RKO (cell line): ENCODE data around the gene CCNDBP1.
A peak's percentile ranks its signal among the peaks of the same experiment; 100 is the strongest.
"Not testable (repeated sequence)": the region's sequence is repeated elsewhere in the genome, so short reads cannot be mapped to it uniquely, and the experiment has no call there.

ENCODE experiments used
- DNase-seq: peaks from one replicate; pipeline ENCODE4 v3.0.0-alpha.2; 2016; ENCODE audit warnings: low spot score

CCNDBP1 gene, protein sequence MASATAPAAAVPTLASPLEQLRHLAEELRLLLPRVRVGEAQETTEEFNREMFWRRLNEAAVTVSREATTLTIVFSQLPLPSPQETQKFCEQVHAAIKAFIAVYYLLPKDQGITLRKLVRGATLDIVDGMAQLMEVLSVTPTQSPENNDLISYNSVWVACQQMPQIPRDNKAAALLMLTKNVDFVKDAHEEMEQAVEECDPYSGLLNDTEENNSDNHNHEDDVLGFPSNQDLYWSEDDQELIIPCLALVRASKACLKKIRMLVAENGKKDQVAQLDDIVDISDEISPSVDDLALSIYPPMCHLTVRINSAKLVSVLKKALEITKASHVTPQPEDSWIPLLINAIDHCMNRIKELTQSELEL

DNA sequence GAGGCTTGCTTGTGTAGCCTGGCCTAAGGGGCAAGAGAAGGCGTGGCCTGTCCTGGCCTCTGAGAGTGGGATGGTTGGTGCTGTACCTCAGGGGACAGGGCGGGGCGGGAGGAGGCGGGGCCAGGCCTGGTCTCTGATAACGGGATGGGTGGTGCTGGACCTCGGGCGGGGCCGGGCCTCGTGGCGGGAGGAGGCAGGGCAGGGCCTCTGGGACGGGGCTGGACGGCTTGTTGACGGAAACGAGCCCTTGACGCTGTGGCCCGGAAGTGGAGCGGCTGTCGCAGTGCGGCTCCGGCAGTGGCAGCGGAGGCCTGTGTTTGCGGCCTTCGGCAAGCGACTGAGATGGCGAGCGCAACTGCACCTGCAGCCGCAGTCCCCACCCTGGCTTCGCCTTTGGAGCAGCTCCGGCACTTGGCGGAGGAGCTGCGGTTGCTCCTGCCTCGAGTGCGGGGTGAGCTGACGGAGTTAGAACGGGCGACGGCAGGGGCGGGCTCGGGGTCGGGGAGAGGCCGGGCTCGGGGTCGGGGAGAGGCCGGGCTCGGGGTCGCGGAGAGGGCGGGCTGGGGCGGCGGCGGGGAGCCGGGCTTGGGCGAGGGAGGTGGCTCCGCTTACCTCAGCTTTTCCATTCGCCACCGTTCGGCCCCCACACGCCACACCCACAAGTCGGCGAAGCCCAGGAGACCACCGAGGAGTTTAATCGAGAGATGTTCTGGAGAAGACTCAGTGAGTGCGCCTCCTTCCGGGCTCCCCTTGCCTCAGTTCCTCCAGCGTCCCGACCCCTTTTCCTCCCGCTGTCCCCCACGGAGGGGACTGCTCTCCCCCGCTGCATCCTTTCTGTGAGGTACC is at the start of gene CCNDBP1:
CCNDBP1 (plus strand) TSS at position 247 of the 846 bp plus-strand sequence; CDS start at position 343, 96 bp downstream.
- peak; percentile 91 for DNase-seq

DNA sequence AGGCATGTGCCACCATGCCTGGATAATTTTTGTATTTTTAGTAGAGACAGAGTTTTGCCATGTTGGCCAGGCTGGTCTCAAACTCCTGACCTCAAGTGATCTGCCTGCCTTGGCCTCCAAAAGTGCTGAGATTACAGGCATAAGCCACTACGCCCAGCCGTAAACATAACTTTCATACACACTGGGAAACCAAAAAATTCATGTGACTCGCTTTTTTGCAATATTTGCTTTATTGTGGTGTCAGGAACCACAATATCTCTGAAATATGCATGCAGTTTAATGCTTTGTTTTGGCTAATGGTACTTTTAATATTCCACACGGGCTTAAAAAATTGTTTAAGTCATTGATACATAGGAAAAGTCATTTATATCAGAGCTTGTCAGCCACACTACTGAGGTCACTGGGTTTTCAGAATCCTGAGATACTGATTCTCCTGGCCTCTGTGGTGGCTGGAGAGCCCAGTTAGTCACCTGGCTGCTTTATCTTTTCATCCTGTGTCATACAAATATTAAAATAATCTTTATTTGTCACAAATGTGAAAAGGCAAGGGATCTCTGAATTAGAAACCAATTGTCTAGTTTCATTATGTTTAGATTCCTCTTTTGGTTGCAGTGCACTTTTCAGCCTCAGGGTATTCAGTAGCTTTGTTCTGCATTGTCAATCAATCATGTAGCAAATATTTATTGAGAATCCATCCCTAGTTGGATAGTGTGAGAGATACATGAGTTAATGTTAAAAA is 41.8 kb upstream of the CCNDBP1 start:
- DNase-seq: no peak

DNA sequence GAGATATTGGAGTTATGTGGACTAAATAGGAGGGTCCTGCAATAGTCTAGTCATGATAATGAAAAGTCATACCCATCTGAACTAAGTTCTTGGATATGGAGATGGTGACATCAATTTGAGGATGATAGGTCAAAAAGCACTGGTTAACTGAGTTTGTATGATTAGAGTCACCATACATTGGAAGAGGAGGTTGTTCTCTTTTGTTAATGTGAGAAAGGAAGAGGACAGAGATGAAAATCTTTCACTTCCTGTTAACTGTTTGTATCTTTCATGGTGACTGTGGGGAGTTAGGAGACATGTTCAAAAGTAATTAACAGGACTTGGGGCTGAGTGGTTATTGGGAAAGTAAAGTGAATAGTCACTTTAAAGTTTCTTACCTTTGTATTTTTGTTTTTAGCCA is 40.7 kb upstream of the CCNDBP1 start:
- no peak for DNase-seq

DNA sequence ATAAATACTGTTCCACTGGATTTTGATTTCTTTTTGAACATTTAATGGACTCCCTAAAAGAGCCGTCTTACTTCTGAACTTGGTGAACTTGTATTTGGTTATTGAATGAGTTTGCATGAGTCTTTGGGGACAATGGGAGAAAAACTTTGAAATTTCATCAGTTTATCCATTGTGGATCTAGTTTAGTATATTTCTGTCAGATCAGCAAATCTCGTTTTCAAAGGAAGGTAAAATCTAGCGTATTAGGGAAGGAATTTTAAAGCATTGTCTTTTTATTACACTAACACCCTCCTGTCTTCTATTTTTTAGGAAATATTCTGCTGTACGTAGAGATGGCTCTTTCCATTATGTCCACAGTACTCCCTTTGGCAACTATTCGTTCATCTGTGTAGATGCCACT is 39.0 kb upstream of the CCNDBP1 start:
- DNase-seq: no peak

DNA sequence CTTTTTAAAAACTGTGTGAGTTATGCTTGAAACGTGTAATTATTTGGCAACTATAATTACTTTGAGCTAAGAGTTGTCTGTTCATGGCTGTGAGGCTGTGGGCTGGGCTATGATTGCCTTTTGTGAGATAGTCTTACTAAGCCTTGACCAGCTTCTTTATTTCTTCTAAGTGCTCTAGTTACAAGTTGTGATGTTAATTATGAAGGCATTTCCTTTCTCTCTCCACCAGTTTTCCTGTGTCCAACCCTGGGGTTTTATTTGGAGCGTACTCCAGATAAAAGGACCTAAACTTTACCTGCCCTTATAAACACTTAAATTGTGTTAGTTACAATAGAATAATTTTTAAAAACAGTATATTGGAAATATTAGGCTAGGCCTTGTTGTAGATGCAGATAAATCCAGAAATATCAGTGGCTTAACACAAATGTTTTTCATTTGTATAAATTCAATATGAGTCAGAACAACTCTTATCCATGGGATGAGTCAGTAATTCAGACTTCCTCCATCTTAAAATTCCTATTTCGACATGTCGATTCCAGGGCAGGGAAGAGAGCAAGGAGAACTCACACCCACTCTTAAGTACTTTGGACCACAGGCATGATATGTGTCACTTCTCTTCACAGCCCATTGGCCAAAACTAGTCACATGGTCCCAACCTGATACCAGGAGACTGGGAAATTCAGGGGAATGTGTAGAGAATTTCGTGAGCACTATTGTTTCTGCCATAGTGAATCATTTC is 34.8 kb upstream of the CCNDBP1 start:
- peak; percentile 70 for DNase-seq

DNA sequence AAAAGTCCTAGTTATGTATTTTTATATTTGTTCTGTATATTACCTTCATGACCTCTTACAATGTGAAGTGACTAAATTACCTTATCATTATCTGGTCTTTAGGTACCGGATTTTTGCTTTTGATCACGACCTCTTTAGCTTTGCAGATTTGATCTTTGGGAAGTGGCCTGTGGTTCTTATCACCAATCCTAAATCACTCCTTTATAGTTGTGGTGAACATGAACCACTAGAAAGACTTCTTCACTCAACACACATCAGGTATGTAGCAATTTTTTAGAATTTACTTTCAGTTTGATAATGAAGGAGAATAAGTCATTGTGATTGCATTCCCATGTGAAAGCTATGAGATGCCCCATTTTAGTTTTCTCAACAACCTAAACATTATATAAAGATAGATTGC is 33.5 kb upstream of the CCNDBP1 start:
- no peak for DNase-seq

DNA sequence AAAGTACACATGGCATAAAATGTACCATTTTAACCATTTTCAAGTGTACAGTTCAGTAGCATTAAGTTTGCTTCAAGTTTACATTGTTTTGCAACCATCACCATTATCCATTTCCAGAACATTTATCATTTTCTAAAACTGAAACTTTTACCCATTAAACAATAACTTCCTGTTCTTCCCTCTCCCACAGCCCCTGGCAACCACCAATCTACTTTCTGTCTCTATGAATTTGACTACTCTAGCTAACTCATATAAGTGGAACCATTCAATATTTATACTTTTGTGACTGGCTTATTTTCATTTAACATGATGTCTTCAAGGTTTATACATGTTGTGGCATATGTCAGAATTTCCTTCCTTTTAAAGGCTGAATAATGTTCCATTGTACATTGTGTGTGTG is 31.9 kb upstream of the CCNDBP1 start:
- DNase-seq: no peak

GRCh38 chr15:43165801-43166325 is 19.3 kb upstream of the CCNDBP1 start:
- no peak for DNase-seq

DNA sequence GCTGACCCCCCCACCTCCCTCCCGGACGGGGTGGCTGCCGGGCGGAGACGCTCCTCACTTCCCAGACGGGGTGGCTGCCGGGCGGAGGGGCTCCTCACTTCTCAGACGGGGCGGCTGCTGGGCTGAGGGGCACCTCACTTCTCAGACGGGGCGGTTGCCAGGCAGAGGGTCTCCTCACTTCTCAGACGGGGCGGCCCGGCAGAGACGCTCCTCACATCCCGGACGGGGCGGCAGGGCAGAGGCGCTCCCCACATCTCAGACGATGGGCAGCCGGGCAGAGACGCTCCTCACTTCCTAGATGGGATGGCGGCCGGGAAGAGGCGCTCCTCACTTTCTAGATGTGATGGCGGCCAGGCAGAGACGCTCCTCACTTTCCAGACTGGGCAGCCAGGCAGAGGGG is 17.9 kb upstream of the CCNDBP1 start:
- DNase-seq: not testable (repeated sequence)

DNA sequence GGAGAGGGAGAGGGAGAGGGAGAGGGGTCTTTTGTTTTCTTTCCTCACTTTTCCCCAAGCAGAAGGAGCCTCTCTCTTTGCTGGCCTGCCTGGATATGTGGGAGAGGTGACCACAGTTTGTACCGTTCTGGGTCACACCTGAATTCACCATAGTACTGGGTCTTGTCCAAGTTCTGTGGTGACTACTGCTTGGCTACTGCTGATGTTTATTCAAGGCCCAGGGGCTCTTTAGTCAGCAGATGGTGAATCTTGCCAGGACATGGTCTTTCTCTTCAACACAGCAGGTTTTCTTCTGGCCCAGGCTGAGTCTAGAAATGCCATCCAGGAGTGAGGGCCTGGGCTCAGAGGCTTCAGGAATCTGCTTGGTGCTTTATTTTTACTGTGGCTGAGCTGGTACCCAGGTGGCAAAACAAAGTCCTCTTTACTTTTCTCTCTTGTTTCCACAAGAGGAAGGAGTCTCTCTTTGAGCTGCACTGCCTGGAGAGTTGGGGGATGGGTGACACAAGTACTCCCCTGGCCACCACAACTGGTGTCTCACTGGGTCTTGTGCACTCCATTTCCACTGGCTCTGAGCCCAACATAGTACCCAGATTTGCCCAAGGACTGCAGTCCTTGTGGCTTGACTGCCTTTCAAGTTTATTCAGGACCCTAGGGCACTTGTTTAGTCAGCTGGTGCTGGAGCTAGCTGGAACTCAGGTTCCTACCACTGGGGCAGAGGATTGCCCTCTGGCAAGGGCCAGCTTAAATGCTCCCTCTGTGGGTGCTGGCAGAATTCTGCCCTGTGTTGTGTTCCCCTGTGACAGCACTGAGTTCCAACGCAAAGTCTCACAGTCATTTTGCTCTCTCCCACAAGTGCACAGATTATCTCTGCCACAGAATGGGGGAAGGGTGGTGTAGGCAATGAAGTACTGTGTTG is 16.8 kb upstream of the CCNDBP1 start:
- no peak for DNase-seq

DNA sequence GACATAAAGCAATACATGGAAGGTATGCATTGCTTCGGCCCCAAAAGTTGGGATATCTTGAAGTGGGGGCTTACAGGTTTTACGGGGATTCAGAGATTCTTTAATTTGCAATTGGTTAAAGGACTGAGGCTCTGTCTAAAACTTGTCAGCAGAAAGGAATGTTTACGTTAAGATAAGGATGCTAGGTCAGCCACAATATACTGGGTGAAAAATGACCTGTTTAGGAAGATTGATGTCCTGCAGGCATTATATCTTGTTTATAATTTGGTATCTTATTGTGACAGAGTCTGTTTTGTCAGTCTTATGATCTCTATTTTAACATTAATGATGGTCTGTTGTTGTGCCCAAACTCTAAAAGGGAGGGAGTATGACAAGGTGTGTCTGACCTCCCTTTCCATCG is 15.3 kb upstream of the CCNDBP1 start:
- DNase-seq: no peak

DNA sequence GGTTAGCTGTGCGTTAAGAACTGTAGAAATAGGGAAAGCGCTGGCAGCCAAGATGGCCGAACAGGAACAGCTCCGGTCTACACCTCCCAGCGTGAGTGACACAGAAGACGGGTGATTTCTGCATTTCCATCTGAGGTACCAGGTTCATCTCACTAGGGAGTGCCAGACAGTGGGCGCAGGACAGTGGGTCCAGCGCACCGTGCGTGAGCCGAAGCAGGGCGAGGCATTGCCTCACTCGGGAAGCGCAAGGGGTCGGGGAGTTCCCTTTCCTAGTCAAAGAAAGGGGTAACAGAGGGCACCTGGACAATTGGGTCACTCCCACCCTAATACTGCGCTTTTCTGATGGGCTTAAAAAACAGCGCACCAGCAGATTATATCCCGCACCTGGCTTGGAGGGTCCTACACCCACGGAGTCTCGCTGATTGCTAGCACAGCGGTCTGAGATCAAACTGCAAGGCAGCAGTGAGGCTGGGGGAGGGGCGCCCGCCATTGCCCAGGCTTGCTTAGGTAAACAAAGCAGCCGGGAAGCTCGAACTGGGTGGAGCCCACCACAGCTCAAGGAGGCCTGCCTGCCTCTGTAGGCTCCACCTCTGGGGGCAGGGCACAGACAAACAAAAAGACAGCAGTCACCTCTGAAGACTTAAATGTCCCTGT is 9.4 kb upstream of the CCNDBP1 start:
- not testable (repeated sequence) for DNase-seq

DNA sequence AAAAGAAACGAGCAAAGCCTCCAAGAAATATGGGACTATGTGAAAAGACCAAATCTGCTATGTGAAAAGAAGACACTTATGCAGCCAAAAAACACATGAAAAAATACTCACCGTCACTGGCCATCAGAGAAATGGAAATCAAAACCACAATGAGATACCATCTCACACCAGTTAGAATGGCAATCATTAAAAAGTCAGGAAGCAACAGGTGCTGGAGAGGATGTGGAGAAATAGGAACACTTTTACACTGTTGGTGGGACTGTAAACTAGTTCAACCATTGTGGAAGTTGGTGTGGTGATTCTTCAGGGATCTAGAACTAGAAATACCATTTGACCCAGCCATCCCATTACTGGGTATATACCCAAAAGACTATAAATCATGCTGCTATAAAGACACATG is 8.1 kb upstream of the CCNDBP1 start:
- not testable (repeated sequence) for DNase-seq

GRCh38 chr15:43183270-43183669 is 1.9 kb upstream of the CCNDBP1 start:
- no peak for DNase-seq

DNA sequence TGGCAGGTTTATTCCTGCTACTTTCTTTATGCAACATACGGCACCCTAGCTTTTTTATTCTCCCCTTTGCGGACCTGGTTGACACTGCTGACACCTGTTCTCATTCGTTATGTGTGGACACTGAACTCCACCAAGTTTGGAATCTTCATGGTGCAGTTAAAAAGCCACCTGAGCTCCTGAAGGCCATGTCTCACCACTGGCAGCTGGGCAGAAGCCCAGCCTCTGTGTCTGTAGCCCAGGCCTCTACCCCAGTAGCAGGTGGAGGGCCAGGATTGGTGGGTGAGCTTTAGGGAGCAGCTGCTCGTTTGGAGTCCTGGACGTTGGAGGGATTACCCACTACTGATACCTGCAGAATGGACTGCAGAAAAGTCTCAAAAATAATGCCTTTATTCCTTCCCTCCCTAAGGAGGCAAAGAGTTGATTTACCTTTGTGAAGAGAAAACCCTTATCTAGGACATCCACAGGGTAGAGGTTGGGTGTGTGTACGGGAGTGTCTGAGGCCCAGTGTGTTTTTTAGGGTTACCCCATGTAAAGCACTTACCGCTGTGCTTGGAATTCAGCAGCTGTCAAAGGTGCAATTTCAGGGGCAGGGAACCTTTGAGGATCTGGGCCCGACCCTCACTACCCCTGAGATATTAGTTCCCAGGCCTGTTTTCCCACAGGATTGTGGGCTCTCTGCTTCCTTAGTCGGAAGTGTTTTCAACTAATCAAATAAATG is 637 bp upstream of the CCNDBP1 start:
- DNase-seq: no peak

DNA sequence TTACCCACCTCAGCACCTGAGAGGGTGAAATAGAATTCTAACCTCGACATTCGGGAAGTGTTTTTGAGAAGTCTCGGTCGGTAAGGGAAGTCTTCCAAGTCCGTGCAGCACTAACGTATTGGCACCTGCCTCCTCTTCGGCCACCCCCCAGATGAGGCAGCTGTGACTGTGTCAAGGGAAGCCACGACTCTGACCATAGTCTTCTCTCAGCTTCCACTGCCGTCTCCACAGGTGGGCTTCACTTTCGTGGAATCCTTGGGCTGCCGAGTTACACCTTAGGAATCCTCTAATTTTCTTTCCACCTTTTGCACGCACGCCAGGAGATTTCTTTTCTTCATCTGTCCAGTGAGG is 775 bp downstream of the CCNDBP1 start:
- DNase-seq: peak; percentile 50

DNA sequence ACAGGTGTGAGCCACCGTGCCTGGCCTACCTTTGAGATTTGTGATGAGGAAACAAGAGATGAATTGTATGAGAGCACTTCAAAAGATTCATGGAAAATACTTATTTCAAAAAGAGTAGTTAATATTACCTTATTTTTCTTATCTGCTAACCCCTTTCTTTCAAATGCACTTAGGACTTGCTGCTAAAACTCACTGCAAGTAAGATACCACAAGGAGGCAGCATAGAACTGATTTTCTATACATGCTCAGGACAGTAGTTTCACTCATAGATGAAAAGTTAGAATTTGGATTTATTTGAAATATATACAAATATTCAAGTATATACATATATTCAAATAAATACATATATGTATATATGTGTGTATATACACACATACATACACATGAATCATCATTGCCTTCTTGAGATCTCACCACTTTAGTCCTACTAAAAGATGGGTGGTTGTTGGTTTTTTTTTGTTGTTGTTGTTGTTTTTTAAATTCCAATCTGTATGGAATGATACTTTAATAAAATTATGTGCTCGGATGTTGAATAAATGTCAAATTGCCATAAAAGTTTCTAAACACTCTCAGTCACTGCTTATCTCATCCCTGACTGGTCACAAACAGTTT is 2.4 kb downstream of the CCNDBP1 start:
- peak; percentile 84 for DNase-seq

GRCh38 chr15:43189296-43189695 is 4.1 kb downstream of the CCNDBP1 start:
- no peak for DNase-seq

- no peak for DNase-seq
Observed at GRCh38 chr15:43190178-43190577, 5.0 kb downstream of the CCNDBP1 start.
